ENCODE data around the gene PDLIM4.
A peak's percentile ranks its signal among the peaks of the same experiment; 100 is the strongest.

PDLIM4 gene

GRCh38 chr5:132270706-132271105 lies 13.2 kb downstream of the PDLIM4 start:
- no peak overlapping the region for H3K27ac ChIP-seq

GRCh38 chr5:132271251-132272246 lies 14.1 kb downstream of the PDLIM4 start:
- TF ChIP-seq CTCF (conservative IDR thresholded peaks at IDR 0.05; ENCODE audit: low read depth, low read length): no peak
- no peaks in the 10 kb centered on the region for H3K79me2 ChIP-seq (ENCODE audit: insufficient read depth, low read depth)
- no peak overlapping the region for H3K9ac ChIP-seq
- H2AFZ ChIP-seq (ENCODE audit: low read depth): no peak overlapping the region
- H3K27ac ChIP-seq: no peak overlapping the region
- no peaks in the 10 kb centered on the region for H3K4me1 ChIP-seq (ENCODE audit: low read depth, poor library complexity, severe bottlenecking)
- no peak overlapping the region for H3K4me2 ChIP-seq
- H3K36me3 ChIP-seq (ENCODE audit: insufficient read depth): no peaks in the 10 kb centered on the region
- H3K4me3 ChIP-seq (IDR thresholded peaks at IDR 0.05; ENCODE audit: insufficient read depth, low read depth, low read length): no peak overlapping the region
- H3K27me3 ChIP-seq (ENCODE audit: insufficient read depth, low read depth): no peaks in the 10 kb centered on the region
- no peaks in the 10 kb centered on the region for H4K20me1 ChIP-seq (ENCODE audit: insufficient read depth)

More at GRCh38 chr5:132270706-132271105, 13.2 kb downstream of the PDLIM4 start:
- no peak overlapping the region for H2AFZ ChIP-seq (ENCODE audit: low read depth)
- H3K4me3 ChIP-seq (IDR thresholded peaks at IDR 0.05; ENCODE audit: insufficient read depth, low read depth, low read length): no peak overlapping the region
- no peaks in the 10 kb centered on the region for H4K20me1 ChIP-seq (ENCODE audit: insufficient read depth)
- no peak overlapping the region for H3K9ac ChIP-seq
- no peak overlapping the region for H3K4me2 ChIP-seq
- no peaks in the 10 kb centered on the region for H3K4me1 ChIP-seq (ENCODE audit: low read depth, poor library complexity, severe bottlenecking)
- H3K79me2 ChIP-seq (ENCODE audit: insufficient read depth, low read depth): no peaks in the 10 kb centered on the region
- H3K27me3 ChIP-seq (ENCODE audit: insufficient read depth, low read depth): no peaks in the 10 kb centered on the region
- H3K36me3 ChIP-seq (ENCODE audit: insufficient read depth): no peaks in the 10 kb centered on the region
- no peak for TF ChIP-seq CTCF (conservative IDR thresholded peaks at IDR 0.05; ENCODE audit: low read depth, low read length)

- H3K79me2 ChIP-seq (ENCODE audit: insufficient read depth, low read depth): no peaks in the 10 kb centered on the region
- H3K4me1 ChIP-seq (ENCODE audit: low read depth, poor library complexity, severe bottlenecking): no peaks in the 10 kb centered on the region
- no peaks in the 10 kb centered on the region for H4K20me1 ChIP-seq (ENCODE audit: insufficient read depth)
- H3K4me2 ChIP-seq: no peak overlapping the region
- H3K4me3 ChIP-seq (IDR thresholded peaks at IDR 0.05; ENCODE audit: insufficient read depth, low read depth, low read length): no peak overlapping the region
- peak; percentile 86 for TF ChIP-seq CTCF (conservative IDR thresholded peaks at IDR 0.05; ENCODE audit: low read depth, low read length)
- no peaks in the 10 kb centered on the region for H3K36me3 ChIP-seq (ENCODE audit: insufficient read depth)
- H3K27ac ChIP-seq: no peak overlapping the region
- no peak overlapping the region for H3K9ac ChIP-seq
- H3K27me3 ChIP-seq (ENCODE audit: insufficient read depth, low read depth): no peaks in the 10 kb centered on the region
- peak overlapping the region; percentile 68 for H2AFZ ChIP-seq (ENCODE audit: low read depth)
Measured at GRCh38 chr5:132272311-132273210, 15.1 kb downstream of the PDLIM4 start.

GRCh38 chr5:132273631-132274030 lies 16.1 kb downstream of the PDLIM4 start:
- Histone ChIP-seq H3K36me3 (ENCODE audit: insufficient read depth) (no peaks in the 10 kb centered on the region), H2AFZ (ENCODE audit: low read depth) (no peak overlapping the region; the same call in 1 of the 2 replicates)

More at GRCh38 chr5:132273631-132274030, 16.1 kb downstream of the PDLIM4 start:
- Histone ChIP-seq H3K4me3 (IDR thresholded peaks at IDR 0.05; ENCODE audit: insufficient read depth, low read depth, low read length) (no peak overlapping the region), H3K9ac (no peak overlapping the region), H3K27me3 (ENCODE audit: insufficient read depth, low read depth) (no peaks in the 10 kb centered on the region), H3K27ac (no peak overlapping the region), H3K4me2 (no peak overlapping the region), H3K4me1 (ENCODE audit: low read depth, poor library complexity, severe bottlenecking) (no peaks in the 10 kb centered on the region), H4K20me1 (ENCODE audit: insufficient read depth) (no peaks in the 10 kb centered on the region), H3K79me2 (ENCODE audit: insufficient read depth, low read depth) (no peaks in the 10 kb centered on the region)
- TF ChIP-seq CTCF (conservative IDR thresholded peaks at IDR 0.05; ENCODE audit: low read depth, low read length): no peak
